ENCODE results near the gene NTM.

DNA sequence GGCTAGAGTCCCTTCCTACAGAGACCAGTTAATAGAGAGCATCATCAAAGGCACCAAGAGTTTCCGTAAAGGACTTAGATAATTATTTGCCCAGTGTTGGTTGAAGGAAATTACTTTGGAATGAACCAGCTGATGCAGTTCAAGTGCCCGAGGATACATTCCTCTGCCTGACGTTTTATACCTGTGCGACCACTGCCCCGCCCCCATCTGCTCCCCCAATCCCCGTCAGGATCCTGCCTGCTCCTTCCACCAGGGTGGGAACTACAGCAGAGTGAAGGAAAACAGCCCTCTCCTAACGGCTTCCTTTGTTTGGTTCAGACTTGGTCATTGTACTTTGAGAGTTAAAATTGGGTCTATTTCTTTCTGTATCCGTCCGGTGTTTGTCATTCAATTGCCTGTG is 761.5 kb downstream of the NTM start:
- TF ChIP-seq POLR2A (IDR thresholded peaks at IDR 0.05), result no peak
- TF ChIP-seq CTCF (IDR thresholded peaks at IDR 0.05), result no peak

Data from adrenal gland (tissue), 5 donors.